GM12873 (cell line): Measurements from ENCODE around the gene NDUFA3.

ENCODE experiments used
- CTCF ChIP-seq: IDR thresholded peaks from 2 replicates; pipeline ENCODE4 v1.5.1; 2012; ENCODE audit warnings: low read depth, mild to moderate bottlenecking, moderate library complexity, low read length, control low read depth; ENCODE audit not compliant: insufficient read depth; ENCODE audit errors: missing control alignments

The NDUFA3 gene

GRCh38 chr19:54104998-54105715, 2.5 kb downstream of the NDUFA3 start:
- no peak for TF ChIP-seq CTCF

DNA sequence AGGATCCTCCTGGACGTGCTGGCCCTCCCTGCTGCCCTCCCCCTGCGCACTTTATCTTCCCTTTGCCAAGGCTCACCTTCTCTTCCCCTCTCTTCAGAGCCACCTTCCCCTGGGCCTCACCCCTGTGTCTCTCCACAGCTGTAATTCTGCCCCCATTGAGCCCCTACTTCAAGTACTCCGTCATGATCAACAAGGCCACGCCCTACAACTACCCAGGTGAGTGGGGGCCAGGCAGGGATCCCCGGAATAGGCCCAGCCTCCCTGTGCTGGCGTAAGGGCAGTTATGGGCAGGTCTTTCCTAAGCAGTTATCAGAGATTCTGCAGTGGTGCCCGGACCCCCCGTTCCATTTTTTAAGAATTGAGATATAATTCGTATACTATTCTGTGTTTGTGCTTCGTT, 3.1 kb downstream of the NDUFA3 start:
- no peak for TF ChIP-seq CTCF

DNA sequence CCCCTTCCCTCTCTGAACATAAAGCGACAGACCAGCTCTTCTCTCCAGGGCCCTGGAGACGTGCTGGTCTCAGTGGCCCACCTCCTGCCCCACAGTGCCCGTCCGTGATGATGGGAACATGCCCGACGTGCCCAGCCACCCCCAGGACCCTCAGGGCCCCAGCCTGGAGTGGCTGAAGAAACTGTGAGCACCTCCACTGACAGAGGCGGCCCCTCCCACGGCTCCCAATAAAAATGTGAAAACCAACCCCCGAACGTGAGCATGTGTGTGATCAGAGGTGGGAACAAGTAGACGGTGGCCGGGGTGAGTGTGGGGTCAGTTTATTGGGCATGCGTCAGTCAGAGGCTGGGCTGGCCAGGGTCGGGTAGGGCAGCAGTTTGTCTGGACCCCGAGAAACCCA, 4.1 kb downstream of the NDUFA3 start:
- no peak for TF ChIP-seq CTCF

DNA sequence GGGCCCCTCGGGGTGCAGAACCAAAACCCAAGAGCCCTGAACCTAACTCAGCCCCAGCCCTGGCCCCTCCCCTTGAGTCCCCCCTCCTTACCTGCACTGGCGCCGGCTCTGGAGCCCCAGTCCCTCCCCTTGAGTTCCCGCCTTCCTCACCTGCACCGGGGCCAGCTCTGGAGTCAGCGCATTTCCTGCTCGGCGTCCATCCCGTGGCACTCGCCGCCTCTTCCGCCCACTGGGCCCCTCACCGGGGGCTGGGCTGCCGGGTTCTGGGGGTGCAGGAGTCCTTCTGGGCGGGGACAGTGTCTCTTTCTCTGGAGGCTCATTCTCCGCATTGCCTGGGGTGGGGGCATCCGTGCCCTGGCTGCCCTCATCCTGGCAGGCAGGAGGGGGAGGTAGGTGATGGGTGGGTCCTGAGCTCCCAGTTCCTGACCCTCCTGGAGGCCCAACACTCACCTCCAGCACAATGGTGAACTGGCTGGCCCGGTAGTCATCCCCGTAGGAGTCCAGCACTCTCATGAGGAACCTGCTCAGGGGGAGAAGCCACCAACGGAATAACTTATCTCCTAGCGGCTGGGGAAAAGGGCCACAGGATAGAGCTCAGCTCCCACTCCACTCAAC, 5.3 kb downstream of the NDUFA3 start:
- no peak for TF ChIP-seq CTCF

- TF ChIP-seq CTCF, result no peak
Measured at GRCh38 chr19:54108496-54108895, 5.8 kb downstream of the NDUFA3 start.

DNA sequence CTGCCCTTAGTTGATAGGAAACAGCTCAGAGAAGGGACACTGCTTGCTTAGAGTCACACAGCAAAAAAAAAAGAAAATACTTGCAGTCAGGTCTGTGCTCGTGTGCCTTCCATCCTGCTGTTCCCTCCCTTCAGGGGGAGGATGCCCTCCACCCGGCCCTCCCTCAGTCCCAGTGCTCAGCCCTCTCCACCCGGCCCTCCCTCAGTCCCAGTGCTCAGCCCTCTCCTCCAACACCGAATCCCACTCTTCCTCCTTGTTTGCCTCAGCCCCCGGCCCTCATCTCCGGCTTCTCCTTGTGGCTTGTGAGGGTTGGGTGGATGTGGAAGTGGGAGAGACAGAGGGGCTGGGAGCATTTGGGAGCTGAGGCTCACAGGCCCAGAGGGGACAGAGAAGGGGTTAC, 7.0 kb downstream of the NDUFA3 start:
- TF ChIP-seq CTCF, result no peak

DNA sequence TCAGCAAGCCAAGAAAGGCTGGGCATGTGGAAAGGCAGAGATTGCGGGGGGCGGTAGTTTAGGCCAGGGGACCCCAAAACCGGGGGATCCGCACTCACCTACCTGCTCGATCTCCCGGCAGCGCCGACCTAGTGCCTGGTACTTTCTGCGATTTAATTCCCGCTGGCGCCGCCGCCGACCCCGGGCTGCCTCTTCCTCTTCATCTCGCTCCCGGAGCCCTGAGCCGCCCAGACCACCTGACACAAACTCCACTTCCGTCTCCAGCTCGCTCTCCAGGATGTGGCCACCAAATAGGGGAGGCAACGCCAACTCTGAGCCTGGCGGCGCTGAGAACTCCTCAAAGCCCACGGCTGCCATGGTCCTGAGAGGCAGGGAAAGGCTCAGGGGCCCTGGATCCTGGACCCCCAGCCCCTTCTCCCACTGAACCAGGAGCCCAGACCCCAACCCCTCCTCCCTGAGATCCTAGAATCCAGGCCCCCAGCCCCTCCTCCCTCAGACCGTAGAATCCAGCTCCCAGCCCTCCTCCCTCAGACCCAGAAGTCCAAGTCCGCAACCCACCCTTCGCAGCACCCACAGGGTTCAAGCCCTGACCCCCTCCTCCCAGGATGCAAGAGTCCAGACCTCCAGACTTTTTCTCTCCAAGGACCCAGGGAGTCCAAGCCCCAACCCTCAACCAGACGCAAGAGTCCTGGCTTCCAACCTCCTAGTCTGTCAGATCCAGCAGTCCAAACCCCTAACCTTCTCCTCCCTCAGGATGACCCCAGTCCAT, 11.9 kb downstream of the NDUFA3 start:
- no peak for TF ChIP-seq CTCF
